Heart left ventricle (tissue), 16 donors: Measurements from ENCODE around the gene ZMIZ1. TPM values are rescaled to one million over a fixed set of nuclear protein-coding genes. Genes with fewer than 3 reads are reported as not detected.
A peak's percentile ranks its signal among the peaks of the same experiment; 100 is the strongest.

Experiments used
- ATAC-seq, 4 donors: fragments of 200-7000 bp; cut with Tn5 transposase; one replicate each; pipeline ENCODE4 v1.9.1; 2020 to 2022; ENCODE audit warnings: moderate library complexity in 4 of 4, mild to moderate bottlenecking in 3 of 4, moderate number of reproducible peaks in 1 of 4
- DNase-seq, 5 donors: peaks; one replicate each; pipeline ENCODE4 v3.0.0-alpha.2; 2020
- H3K27ac ChIP-seq, 12 donors: fragments of 200-600 bp; sonication (generic) in 4 of 12; one replicate each; pipeline versions ENCODE4 v1.5.0 to v1.8.0; 2016 to 2022; ENCODE audit warnings: mild to moderate bottlenecking in 2 of 12
- H3K27me3 ChIP-seq, 9 donors: fragments of 200-600 bp; sonication (generic) in 2 of 9; one replicate each; pipeline versions ENCODE4 v1.5.1 to v1.8.0; 2016 to 2022; ENCODE audit warnings: mild to moderate bottlenecking in 3 of 9
- H3K36me3 ChIP-seq, 9 donors: fragments of 200-600 bp; sonication (generic) in 2 of 9; one replicate each; pipeline versions ENCODE4 v1.5.0 to v1.8.0; 2018 to 2022; ENCODE audit warnings: mild to moderate bottlenecking in 2 of 9
- H3K4me1 ChIP-seq, 12 donors: fragments of 200-600 bp; sonication (generic) in 4 of 12; one replicate each; pipeline versions ENCODE4 v1.5.0 to v1.8.0; 2016 to 2022; ENCODE audit warnings: mild to moderate bottlenecking in 3 of 12
- H3K4me3 ChIP-seq, 12 donors: fragments of 200-600 bp; sonication (generic) in 4 of 12; one replicate each; pipeline versions ENCODE4 v1.5.0 to v1.8.0; 2017 to 2022; ENCODE audit warnings: mild to moderate bottlenecking in 9 of 12, moderate library complexity in 4 of 12
- H3K9me3 ChIP-seq, 12 donors: fragments of 200-600 bp; sonication (generic) in 4 of 12; one replicate each; pipeline versions ENCODE4 v1.5.0 to v1.8.0; 2016 to 2022; ENCODE audit warnings: mild to moderate bottlenecking in 1 of 12
- POLR2A ChIP-seq, 2 donors: fragments of 450-650 bp; IDR thresholded peaks; one replicate each; pipeline ENCODE4 v1.6.1; 2017; ENCODE audit warnings: antibody characterized with exemption in 2 of 2, mild to moderate bottlenecking in 2 of 2, moderate library complexity in 2 of 2
- WGBS, 4 donors: extraction: QIAGEN DNeasy Blood & Tissue Kit in 2 of 4; methylation state at CpG; one replicate each; pipeline versions ENCODE4 v1.1.5 to v1.1.7; 2013 to 2018; 5-methylcytosine and 5-hydroxymethylcytosine counted together
- intact Hi-C, 10 donors: fragments of 100-400 bp; cut with DNase I; formaldehyde crosslinking; loops; one replicate each; pipeline versions ENCODE4 v1.11.1 to v1.14.2; 2022
- polyA plus RNA-seq, 2 donors: library from polyadenylated mRNA; stranded (reverse); fragments of 200-250 nt; gene quantifications; one replicate each; pipeline ENCODE4 v1.2.3, GENCODE V29; 2013
- total RNA-seq, 9 donors: library from RNA; depleted of rRNA in 2 of 9; stranded (reverse); fragments of >200 nt in 2 of 9; fragmentation: NEBNext Ultra II Directional in 3 of 9; extraction: Animal tissue kit (Norgen Biotek cat#: 25700) in 3 of 9; gene quantifications; one replicate each; pipeline versions ENCODE4 v1.1.0 to v1.2.4, GENCODE V29; 2016 to 2023
- TF ChIP-seq, protein P1 (sequence below), 12 donors: fragments of 200-600 bp; sonication (generic) in 4 of 12; IDR thresholded peaks; one replicate each; pipeline versions ENCODE4 v1.5.0 to v1.8.0; 2018 to 2022; ENCODE audit warnings: antibody characterized with exemption in 12 of 12, mild to moderate bottlenecking in 5 of 12
- donor health status: ischemic (EF 13 %, LVEDD 7.1; RV severe dilation, severe dysfunction).
- donor health status: healthy with polysubstance abuse.
- donor health status: DM: no; HTN: yes; CAD: no.
- donor health status: DM: no; HTN: no; CAD: no.
- donor health status: ischemic (EF 25% LVEDD 6.9; RV normal size, moderate dysfunction).
- donor health status: ischemic (EF 25% LVEDD 5.7; RV mildly dilated, moderate dysfunction).
- donor health status: healthy.
- donor health status: DM: yes; HTN: yes; CAD: no.
- donor health status: ischemic (EF 35%, LVEDD 5.7; RV mildly dilated, moderate dysfunction).
- donor health status: nonischemic (EF 11% LVEDD 7.7; RV severe dilation, severe dysfunction).
- donor health status: DM: yes; HTN: yes; CAD: no.
- donor health status: PGD.
- donor health status: ischemic (EF 29% LVEDD 5.4; RV normal size, mild dysfunction).
- donor health status: nonischemic (EF 23%, LVEDD 6.1; RV moderate dilation, normal function).

Gene ZMIZ1
- total and polyA plus RNA-seq, 11 donors: 19.7 to 75.4 (median 49.2) TPM

DNA sequence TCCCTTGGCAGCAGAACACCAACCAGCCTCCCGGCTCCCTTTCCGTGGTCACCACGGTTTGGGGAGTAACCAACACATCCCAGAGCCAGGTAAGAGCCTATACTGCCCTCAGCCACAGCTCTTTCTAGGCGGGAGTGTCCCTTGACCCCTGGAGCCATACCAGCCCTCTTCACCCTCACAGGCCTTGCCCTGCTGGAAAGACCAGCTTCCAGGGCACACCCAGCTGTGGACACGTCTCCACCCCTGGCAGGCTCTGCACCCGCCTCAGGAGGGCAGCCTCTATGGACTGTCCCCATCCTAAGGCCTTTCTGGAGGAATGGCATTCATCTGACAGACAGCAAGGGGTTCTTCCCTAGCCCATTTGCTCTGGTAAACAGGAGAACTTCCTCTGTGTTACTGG, 221.0 kb downstream of the ZMIZ1 start:
- H3K27ac ChIP-seq: no peak overlapping the region
- ATAC-seq (no peak), DNase-seq (no peak)
- peaks cover 0 to 85% (median 74%) of the 10 kb centered on the region in 9 donors for H3K36me3 ChIP-seq
- no peaks in the 10 kb centered on the region for H3K27me3 ChIP-seq
- TF ChIP-seq, protein P1, sequence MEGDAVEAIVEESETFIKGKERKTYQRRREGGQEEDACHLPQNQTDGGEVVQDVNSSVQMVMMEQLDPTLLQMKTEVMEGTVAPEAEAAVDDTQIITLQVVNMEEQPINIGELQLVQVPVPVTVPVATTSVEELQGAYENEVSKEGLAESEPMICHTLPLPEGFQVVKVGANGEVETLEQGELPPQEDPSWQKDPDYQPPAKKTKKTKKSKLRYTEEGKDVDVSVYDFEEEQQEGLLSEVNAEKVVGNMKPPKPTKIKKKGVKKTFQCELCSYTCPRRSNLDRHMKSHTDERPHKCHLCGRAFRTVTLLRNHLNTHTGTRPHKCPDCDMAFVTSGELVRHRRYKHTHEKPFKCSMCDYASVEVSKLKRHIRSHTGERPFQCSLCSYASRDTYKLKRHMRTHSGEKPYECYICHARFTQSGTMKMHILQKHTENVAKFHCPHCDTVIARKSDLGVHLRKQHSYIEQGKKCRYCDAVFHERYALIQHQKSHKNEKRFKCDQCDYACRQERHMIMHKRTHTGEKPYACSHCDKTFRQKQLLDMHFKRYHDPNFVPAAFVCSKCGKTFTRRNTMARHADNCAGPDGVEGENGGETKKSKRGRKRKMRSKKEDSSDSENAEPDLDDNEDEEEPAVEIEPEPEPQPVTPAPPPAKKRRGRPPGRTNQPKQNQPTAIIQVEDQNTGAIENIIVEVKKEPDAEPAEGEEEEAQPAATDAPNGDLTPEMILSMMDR (IDR thresholded peaks at IDR 0.05): no peak
- TF ChIP-seq POLR2A (IDR thresholded peaks at IDR 0.05): no peak
- H3K4me1 ChIP-seq: peaks cover 6 to 65% (median 41%) of the 10 kb centered on the region in 12 donors
- WGBS, 4 donors: 72 to 89% (median 82%) methylated on average over 6 of the region's 6 CpGs
- H3K9me3 ChIP-seq: no peaks in the 10 kb centered on the region
- H3K4me3 ChIP-seq: no peak overlapping the region
- intact Hi-C loops: loop anchor here in 2 of 10 donors (5.0 to 10.0 kb wide), 2 partner anchors 48 to 65 kb away; no protein-coding TSS in a partner anchor

DNA sequence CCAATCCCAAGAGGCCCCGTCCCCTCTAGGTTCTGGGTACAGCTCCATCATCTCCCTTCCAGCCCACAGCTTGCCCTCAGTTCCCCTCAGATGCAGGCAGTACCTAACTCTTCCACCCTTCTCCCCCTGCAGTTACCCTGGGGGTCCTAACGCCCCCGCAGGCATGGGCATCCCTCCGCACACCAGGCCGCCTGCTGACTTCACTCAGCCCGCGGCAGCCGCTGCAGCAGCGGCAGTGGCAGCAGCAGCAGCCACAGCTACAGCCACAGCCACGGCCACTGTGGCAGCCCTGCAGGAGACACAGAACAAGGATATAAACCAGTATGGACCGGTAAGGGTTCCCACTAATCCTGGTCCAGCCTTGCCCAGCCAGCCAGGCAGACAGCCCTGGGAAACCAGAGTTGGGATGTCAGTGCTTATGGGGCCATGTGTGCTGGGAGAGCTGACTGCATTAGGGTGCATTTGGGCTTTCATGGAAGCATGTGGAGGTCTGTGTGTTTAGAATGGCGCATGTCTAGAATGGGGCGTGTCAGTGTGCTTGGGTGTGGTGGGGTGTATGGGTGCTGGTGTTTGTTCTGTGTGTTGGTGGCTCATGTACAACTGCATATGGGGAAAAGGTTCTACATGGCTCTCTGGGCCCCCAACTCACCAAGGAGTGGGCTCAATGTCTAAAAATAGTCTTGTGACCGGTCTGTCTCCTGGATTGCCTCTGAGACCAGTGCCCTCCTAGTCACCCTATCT, 223.4 kb downstream of the ZMIZ1 start:
- H3K27me3 ChIP-seq: no peaks in the 10 kb centered on the region
- H3K4me1 ChIP-seq: peaks cover 0 to 53% (median 19%) of the 10 kb centered on the region in 12 donors
- no peaks in the 10 kb centered on the region for H3K9me3 ChIP-seq
- DNase-seq (no peak), ATAC-seq (no peak)
- TF ChIP-seq, protein P1 (IDR thresholded peaks at IDR 0.05): no peak
- no peak for TF ChIP-seq POLR2A (IDR thresholded peaks at IDR 0.05)
- intact Hi-C loops: no loop called here
- peaks cover 0 to 94% (median 91%) of the 10 kb centered on the region in 9 donors for H3K36me3 ChIP-seq
- 84 to 87% (median 87%) methylated on average over 14 of the region's 14 CpGs for WGBS, 4 donors
- H3K27ac ChIP-seq: peak overlapping the region in 2 of 12 donors; percentile 58 to 86
- no peak overlapping the region for H3K4me3 ChIP-seq

DNA sequence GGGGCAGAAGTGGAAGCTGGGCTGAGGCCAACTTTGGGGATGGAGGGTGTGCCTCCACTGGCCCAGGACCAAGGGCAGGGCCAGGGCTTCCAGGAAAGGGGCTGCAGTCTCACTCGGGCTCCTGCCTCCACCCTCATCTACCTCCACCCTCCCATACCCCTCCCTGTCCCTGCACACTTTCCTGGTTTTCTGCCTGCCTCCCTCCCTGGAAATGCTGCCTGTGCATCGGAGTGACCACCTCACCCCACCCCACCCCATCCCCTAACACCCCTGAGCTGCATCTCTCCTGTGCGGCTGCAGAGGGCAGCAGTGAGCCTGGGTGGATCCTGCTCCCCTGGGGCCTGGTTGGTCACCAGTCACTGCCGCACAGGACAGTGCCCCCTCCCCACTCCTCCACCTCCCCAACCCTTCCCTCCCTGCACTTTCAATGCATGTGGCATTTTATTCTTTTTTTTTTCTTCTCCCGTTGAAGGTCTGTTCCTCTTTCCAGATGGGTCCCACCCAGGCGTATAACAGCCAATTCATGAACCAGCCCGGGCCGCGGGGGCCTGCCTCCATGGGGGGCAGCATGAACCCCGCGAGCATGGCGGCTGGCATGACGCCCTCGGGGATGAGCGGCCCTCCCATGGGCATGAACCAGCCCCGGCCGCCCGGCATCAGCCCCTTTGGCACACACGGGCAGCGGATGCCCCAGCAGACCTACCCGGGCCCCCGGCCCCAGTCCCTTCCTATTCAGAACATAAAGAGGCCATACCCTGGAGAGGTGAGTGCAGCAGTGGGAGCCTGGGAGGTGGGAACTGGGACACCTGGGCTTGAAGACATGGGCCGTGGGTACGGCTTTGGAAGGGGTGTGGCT, 224.4 kb downstream of the ZMIZ1 start:
- H3K27ac ChIP-seq: peak overlapping the region in 10 of 12 donors; percentile 2 to 86 (median 46)

More for the DNA sequence above, 224.4 kb downstream of the ZMIZ1 start:
- Histone ChIP-seq H3K36me3 (peaks cover 2 to 97% (median 91%) of the 10 kb centered on the region in 9 donors), H3K4me3 (no peak overlapping the region), H3K4me1 (peaks cover 0 to 50% (median 13%) of the 10 kb centered on the region in 12 donors), H3K27me3 (no peaks in the 10 kb centered on the region), H3K9me3 (no peaks in the 10 kb centered on the region)
- intact Hi-C loops: no loop called here
- DNase-seq (no peak), ATAC-seq (peak in 3 of 4 donors; percentile 16 to 32 (median 27))
- 76 to 80% (median 78%) methylated on average over 21 to 24 of the region's 24 CpGs for WGBS, 4 donors
- TF ChIP-seq, protein P1 (IDR thresholded peaks at IDR 0.05): peak in 9 of 12 donors; percentile 15 to 46 (median 38)
- TF ChIP-seq POLR2A (IDR thresholded peaks at IDR 0.05): no peak
